ENCODE data around the gene KLF17. TPM values are rescaled to one million over a fixed set of nuclear protein-coding genes. Genes with fewer than 3 reads are reported as not detected.

Gene KLF17
- total RNA-seq, 4 donors from 2014 or later, result 0.24 TPM; not detected in 3

GRCh38 chr1:44090429-44091252 lies 28.0 kb upstream of the KLF17 start:
- ATAC-seq (ENCODE audit: low FRiP score) (no peak), DNase-seq (ENCODE audit: low spot score) (no peak)
- no peak for TF ChIP-seq CTCF (IDR thresholded peaks at IDR 0.05)

GRCh38 chr1:44094047-44094446 lies 24.6 kb upstream of the KLF17 start:
- no peak for ATAC-seq (ENCODE audit: low FRiP score)

GRCh38 chr1:44100183-44100868 lies 18.3 kb upstream of the KLF17 start:
- TF ChIP-seq CTCF (IDR thresholded peaks at IDR 0.05), result no peak
- ATAC-seq (ENCODE audit: low FRiP score) (no peak), DNase-seq (ENCODE audit: low spot score) (no peak)

More at GRCh38 chr1:44094047-44094446, 24.6 kb upstream of the KLF17 start:
- TF ChIP-seq CTCF (IDR thresholded peaks at IDR 0.05), result no peak
- no peak for DNase-seq (ENCODE audit: low spot score)

GRCh38 chr1:44101328-44101727 lies 17.3 kb upstream of the KLF17 start:
- TF ChIP-seq CTCF (IDR thresholded peaks at IDR 0.05), result no peak
- no peak for ATAC-seq (ENCODE audit: low FRiP score)
- no peak for DNase-seq (ENCODE audit: low spot score)

GRCh38 chr1:44103270-44104131 lies 15.1 kb upstream of the KLF17 start:
- DNase-seq (ENCODE audit: low spot score) (no peak), ATAC-seq (ENCODE audit: low FRiP score) (no peak)
- TF ChIP-seq CTCF (IDR thresholded peaks at IDR 0.05), result no peak

GRCh38 chr1:44105810-44106209 lies 12.8 kb upstream of the KLF17 start:
- DNase-seq (ENCODE audit: low spot score) (no peak), ATAC-seq (ENCODE audit: low FRiP score) (no peak)
- no peak for TF ChIP-seq CTCF (IDR thresholded peaks at IDR 0.05)
